Stimulated activated CD8-positive, alpha-beta memory T cell treated with anti-CD3 and anti-CD28 coated beads, Interleukin-12 subunit alpha, Interleukin-12 subunit beta, amount 100 ng/mL, for 24 hours (primary cell): ENCODE results near the gene ADRB2.
"Not testable (repeated sequence)": the region's sequence is repeated elsewhere in the genome, so short reads cannot be mapped to it uniquely, and the experiment has no call there.

ENCODE experiments used
- DNase-seq: peaks from one replicate; pipeline ENCODE4 v3.0.0-alpha.2; 2020; ENCODE audit errors: extremely low read depth

Gene ADRB2

DNA sequence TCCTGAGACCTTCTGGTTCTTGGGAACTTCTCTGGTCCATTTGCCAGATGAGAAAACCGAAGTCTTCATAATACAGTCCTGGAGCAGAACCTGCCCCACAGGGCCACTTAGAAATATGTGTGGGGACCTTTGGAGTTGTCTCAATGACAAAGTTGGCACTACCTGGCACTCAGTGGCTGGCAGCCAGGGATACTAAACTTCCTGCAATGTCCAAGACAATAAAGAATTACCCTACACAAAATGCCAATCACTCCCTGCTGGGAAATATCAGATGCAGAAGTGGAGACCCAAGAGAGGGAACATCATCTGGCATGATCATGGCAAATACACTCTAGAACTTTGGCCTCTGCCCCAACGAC lies 29.6 kb downstream of the ADRB2 start:
- DNase-seq: no peak

DNA sequence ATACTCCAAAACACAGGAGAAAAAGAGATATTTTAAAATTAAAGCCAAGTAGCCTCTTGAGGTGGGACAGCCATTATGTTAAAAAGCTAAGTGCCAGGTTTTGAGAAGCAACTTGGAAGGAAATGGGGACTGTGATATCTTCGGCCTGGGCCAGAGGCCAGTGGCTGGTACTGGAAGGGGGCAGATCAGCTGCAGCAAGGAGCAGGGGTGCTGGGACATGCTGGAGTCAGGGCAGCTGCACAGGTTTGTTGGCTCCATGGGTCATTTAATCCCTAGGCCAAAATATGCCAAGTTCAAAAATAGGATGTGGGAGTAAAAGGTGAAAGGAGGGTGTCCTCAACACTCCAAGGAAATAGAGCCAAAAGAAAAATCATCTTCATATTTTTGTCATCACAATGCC lies 30.0 kb downstream of the ADRB2 start:
- no peak for DNase-seq

DNA sequence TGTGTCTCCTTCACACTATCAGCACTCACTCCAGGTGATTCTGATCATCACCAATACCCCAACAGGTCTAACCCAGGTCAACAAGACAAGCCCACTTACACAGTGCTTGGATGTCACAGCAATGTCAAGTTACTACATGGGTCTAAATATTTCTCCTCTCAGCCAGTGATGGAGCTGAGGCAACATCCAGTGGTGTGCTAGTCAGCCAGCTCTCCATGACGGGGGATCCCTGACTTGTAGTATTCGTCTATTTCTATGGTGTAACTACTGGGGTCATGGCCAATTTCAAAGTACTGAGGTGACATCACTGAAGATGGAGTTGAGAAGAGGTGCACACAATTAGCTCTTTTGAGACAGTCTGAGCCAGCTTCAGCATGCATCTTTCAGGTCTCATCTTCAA lies 31.1 kb downstream of the ADRB2 start:
- DNase-seq: no peak

DNA sequence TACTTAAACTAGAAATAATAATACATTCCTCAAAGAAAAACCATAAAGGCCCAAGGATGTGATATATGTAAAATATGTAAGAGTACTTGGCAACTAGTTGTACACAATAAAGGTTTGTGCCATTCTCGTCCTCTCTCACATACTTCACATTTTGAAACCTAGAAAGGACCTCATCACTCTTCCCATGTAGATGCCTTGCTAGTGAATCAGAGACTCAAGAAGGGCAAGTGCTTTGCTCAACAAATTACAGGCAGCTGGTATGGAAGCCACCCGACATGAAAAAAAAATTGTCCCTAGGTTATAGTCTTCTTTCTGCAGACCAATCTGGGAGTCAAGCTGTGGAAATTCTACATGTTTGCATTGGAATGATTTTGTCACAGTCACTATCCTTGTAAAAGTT lies 31.7 kb downstream of the ADRB2 start:
- no peak for DNase-seq

DNA sequence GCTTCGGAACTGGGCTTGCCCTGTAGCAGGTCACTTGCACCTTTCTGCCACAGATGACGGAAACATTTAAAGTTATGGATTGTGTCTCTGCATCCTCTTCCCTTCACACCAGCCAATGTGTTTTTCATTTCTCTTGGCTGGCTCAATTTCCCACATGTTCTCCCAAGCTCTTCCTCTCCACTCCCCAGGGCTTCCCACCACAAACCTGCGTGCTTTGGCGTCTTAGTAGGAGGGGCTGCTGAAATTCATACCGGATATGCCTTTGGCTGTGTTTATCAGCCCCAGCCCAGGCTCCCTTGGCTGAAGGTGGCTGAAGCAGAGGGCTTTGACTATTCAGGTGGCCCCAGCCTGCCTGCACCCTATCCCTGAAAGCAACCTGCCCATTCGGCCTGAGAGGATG lies 32.1 kb downstream of the ADRB2 start:
- no peak for DNase-seq

DNA sequence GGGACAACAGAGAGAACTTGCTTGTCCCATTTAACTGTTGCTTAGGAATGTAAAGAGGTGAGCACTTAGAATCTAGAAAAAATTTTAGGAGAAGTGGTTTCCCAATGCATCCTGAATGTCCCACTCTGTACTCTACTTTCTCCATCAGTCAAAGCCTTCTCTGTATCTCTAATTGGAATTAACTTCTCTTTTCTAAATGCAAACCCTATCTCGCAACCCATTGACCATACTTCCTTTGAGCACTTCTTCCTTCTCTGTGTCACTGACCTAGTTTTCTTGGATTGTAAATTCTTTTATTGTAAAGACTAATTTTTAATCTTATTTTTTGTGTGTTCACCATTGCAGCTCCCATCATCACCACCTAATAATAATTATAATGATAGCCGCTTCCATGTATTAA lies 33.3 kb downstream of the ADRB2 start:
- no peak for DNase-seq

DNA sequence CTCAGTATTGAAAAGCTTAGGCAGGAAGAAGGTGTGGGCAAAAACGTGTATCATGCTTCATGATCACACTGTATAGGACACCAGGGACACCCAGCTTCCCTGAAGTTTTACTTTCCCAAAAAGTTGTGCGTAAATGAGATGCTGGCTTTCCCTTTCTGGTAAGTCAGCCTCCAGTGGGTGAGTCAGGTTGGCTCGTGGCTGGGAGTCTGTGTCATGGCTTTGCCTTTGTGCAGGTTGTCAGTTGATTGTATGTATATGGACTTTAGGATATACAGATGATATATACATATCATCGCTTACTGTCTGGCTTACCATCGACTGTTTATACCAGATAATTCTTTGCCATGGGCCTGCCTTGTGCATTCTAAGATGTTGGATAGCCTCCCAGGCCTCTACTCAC lies 34.2 kb downstream of the ADRB2 start:
- no peak for DNase-seq

DNA sequence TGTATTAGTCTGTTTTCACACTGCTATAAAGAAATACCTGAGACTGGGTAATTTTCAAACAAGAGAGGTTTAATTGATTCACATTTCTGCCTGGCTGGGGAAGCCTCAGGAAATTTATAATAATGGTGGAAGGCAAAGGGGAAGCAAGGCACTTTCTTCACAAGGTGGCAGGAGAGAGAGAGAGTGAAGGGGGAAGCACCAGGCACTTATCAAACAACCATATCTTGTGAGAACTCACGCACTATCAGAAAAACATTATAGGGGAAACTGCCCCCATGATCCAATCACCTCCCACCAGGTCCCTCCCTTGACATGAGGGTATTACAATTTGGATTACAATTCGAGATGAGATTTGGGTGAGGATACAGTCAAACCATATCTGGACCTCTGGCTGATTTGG lies 34.7 kb downstream of the ADRB2 start:
- no peak for DNase-seq

DNA sequence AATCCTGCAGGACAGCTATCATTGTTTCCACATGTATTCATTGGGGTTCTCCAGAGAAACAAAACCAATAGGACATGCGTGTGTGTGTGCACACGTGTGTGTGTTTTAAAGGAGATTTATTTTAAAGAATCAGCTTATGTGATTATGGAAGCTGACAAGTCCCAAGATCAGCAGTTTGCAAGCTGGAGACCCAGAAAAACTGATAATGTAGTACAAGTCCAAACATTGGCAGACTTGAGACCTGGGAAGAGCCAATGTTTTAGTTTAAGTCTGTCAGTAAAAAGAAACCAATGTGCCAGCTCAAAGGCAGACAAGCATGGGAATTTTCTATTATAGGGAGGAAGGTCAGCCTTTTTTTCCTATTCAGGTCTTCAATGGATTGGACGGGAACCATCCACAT lies 35.3 kb downstream of the ADRB2 start:
- DNase-seq: no peak

DNA sequence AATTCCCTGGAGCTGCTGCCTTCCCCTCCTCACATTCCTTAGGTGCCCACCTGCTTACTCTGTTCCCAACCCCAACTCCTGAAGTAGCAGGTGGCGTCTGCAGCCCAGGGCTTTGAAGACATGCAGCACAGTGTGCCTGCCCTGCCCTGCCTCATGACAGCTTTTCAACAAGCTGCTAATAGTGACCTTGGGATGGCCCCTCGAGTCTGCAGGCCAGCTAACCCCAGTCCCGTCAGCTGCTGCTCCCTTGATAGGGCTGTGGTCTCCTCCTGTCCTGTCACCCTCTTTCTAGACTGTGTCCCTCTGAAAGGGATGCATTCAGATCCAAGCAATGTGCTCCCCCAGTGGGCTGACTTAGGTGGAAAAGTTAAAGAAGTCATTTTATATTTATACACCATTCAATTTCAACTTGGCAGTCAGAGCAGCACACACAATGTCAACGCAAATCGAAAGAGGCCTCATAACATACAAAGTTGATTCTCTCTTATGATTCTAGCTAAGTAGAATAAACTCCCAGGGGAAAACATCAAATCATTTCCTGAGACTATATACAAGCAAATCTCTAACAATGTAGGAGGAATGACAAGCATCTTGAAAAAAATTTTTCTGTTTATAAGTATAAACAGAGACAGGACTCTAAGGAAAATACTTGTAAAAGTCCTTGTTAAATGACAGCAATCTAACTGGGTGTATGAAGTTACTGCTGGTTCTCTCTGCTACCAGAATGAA lies 37.9 kb downstream of the ADRB2 start:
- DNase-seq: no peak

DNA sequence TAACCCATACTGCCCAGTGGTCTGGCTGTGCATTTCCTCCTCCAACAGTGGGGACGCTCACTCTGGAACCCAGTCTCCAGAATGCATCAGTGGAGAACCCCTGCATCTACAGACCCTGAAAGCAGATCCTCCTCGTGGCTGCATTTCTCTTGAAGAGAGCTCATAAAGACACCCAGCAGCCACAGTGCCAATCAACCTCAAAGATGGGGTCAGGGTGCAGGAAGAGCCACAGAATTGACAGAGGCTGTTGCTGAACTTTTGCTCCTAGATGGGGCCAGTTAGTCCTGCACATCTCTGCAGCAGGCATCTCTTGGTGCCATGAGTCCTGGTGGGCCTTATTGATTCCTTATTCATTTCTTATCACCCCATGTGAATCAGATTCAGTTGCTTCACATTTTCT lies 39.6 kb downstream of the ADRB2 start:
- no peak for DNase-seq

DNA sequence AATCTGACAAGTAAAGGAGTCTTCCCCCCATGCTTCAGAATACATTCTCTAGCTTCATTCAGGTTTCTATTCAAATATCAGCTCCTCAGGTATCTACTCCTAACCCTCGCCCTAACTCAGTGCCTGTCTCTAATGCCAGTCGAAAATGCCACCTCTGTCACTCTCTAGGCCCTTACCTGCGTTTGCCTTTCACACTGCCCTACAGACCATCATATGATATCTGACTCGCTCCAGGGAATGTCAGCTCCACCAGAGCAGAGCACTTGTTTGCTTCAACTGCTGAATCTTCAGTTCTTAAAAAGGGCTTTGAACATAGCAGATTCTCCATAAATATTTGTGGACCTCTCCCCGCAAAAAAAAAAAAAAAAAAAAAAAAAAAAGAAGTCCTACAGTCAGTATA lies 46.7 kb downstream of the ADRB2 start:
- DNase-seq: no peak

DNA sequence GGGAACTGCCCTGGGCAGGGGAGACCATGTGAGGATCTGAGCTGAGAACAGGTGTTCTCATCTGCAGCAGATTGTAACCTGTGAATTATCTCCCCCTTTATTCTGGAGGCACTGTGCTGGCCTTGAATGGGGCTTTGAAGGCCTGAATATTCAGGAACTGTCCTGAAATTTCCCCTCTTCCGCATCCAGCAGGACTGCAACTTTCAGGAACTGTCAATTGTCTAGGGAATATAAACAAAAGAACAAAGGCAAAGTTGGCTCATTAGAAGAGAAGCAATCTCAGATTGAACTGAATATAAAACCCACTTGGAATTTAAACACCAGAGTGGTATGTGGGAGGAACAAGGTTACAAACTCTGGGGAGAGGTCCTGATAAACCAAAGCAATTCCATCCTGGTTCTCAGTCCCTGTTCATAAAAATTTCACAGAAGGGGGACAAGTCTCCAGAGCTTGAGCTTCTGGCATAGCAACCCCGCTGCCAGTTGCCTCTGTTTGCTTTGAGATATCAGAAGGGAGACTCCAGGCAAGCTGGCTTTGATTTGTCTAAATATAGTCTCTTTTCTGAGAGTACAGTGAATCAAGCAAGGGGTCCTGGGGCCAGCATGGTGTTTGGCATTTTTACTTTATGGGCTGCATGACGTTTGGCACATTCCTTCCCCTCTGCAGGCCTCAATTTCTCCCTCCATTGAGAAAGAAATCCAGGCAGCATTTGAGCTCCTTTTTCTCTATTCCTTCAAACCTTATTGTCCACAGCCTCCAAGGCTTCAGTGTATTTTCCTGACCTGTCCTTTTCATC lies 47.5 kb downstream of the ADRB2 start:
- no peak for DNase-seq

DNA sequence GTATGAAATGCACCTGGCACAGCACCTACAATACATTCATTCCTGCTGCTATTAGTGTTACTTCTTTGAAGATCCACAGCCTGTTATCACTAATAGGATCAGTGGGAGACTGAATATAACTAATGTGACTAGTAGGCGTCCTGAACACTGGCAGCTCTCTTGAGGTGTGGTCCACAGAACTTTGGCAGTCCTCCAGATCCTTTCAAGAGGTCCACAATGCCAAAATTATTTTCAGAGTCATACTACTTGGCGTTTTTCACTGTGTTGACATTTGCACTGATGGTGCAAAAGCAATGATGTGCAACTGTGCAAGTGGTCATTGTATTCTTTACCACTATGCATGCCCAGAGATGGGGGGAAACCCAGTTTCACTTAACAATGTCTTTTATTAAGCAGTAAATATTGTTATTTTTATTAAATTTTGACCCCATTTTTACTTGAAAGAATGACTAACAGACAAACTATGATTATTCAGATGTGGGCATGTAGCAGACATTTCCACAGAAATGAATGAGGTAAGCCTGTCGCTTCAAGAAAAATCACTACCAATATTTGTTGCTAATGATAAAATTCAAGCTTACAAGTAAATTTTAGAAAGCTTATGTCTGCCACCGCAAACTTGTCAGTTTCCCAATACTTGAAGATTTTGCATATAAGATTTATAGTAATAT lies 48.9 kb downstream of the ADRB2 start:
- DNase-seq: no peak

DNA sequence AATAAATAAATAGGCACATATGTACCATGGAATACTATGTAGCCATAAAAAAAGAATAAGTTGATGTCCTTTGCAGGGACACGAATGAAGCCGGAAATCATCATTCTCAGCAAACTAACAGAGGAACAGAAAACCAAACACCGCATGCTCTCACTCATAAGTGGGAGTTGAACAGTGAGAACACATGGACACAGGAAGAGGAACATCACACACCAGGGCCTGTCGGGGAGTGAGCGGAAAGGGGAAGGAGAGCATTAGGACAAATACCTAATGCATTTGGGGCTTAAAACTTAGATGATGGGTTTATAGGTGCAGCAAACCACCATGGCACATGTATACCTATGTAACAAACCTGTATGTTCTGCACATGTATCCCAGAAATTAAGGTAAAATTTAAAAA lies 51.0 kb downstream of the ADRB2 start:
- not testable (repeated sequence) for DNase-seq
